Measurements from ENCODE around the gene EEF1AKMT4. TPM values are rescaled to one million over a fixed set of nuclear protein-coding genes. Genes with fewer than 3 reads are reported as not detected.

EEF1AKMT4 gene
- total RNA-seq (1 to 10 TPM; 1.9 to 5.3 (median 3.1) TPM), polyA plus RNA-seq (1 to 10 TPM; 1.8 to 3.1 TPM)

- H3K4me3 ChIP-seq: peak within 1 kb of the TSS; percentile 61 to 91 (median 76)
- H3K4me1 ChIP-seq: peaks cover 3 to 14% (median 4%) of the 10 kb centered on the region in 3 donors
- H3K27ac ChIP-seq: peak within 1 kb of the TSS; percentile 61 to 84 (median 78)
- no peaks in the 10 kb centered on the region for H3K9me3 ChIP-seq
- peaks cover 0 to 9% (median 0%) of the 10 kb centered on the region in 3 donors for H3K36me3 ChIP-seq
- no peak for FAIRE-seq
- ATAC-seq: peak; percentile 95 to 99 (median 96)
- 0% methylated on average over 53 to 54 of the region's 54 CpGs for WGBS, 2 donors
- TF ChIP-seq CTCF (IDR thresholded peaks at IDR 0.05): peak; percentile 18 to 66 (median 45)
- intact Hi-C loops (cut with DNase I): loop anchor here in 1 of 3 donors (5.0 to 10.0 kb wide), 3 partner anchors 55 to 355 kb away; no protein-coding TSS in a partner anchor
- DNase-seq: peak; percentile 93 to 99 (median 98)
- H3K27me3 ChIP-seq: no peaks in the 10 kb centered on the region
These were observed at the start of gene EEF1AKMT4 for GRCh38 chr3:184249412-184250166. Gene EEF1AKMT4, plus strand, starts transcription at chr3:184249672. Its CDS starts 23 bp downstream, at chr3:184249695.

- ATAC-seq (no peak), FAIRE-seq (no peak), DNase-seq (no peak)
- H3K4me1 ChIP-seq: no peaks in the 10 kb centered on the region
- H3K27me3 ChIP-seq: no peaks in the 10 kb centered on the region
- TF ChIP-seq CTCF (IDR thresholded peaks at IDR 0.05): no peak
- no peak overlapping the region for H3K4me3 ChIP-seq
- no peak overlapping the region for H3K27ac ChIP-seq
- intact Hi-C loops (cut with DNase I): no loop called here
- H3K9me3 ChIP-seq: no peaks in the 10 kb centered on the region
- no peaks in the 10 kb centered on the region for H3K36me3 ChIP-seq
These were observed 48.6 kb upstream of the EEF1AKMT4 start for GRCh38 chr3:184200825-184201224.

- Histone ChIP-seq H3K27ac (no peak overlapping the region), H3K4me1 (no peaks in the 10 kb centered on the region), H3K4me3 (no peak overlapping the region), H3K9me3 (no peaks in the 10 kb centered on the region), H3K36me3 (no peaks in the 10 kb centered on the region), H3K27me3 (no peaks in the 10 kb centered on the region)
- ATAC-seq (no peak), DNase-seq (no peak), FAIRE-seq (no peak)
- 74 to 77% methylated on average over 8 of the region's 8 CpGs for whole genome bisulfite sequencing, 2 donors
- intact Hi-C loops (cut with DNase I): no loop called here
- no peak for TF ChIP-seq CTCF (IDR thresholded peaks at IDR 0.05)
These were observed 45.9 kb upstream of the EEF1AKMT4 start for GRCh38 chr3:184203526-184203925.

GRCh38 chr3:184209146-184209923 lies 40.1 kb upstream of the EEF1AKMT4 start:
- H3K9me3 ChIP-seq: no peaks in the 10 kb centered on the region
- no peaks in the 10 kb centered on the region for H3K36me3 ChIP-seq
- intact Hi-C loops (cut with DNase I): no loop called here
- no peak overlapping the region for H3K27ac ChIP-seq
- ATAC-seq (no peak), FAIRE-seq (no peak), DNase-seq (no peak)
- no peaks in the 10 kb centered on the region for H3K27me3 ChIP-seq
- H3K4me3 ChIP-seq: no peak overlapping the region
- TF ChIP-seq CTCF (IDR thresholded peaks at IDR 0.05): no peak
- 46 to 58% methylated on average over 11 of the region's 11 CpGs for WGBS, 2 donors
- H3K4me1 ChIP-seq: no peaks in the 10 kb centered on the region
